Hematopoietic multipotent progenitor cell (in vitro differentiated cells): ENCODE measurements around the gene EZR. TPM values are rescaled to one million over a fixed set of nuclear protein-coding genes. Genes with fewer than 3 reads are reported as not detected.

Experiments used
- DNase-seq, 3 donors: peaks; one replicate each; pipeline ENCODE4 v3.0.0-alpha.2; 2011 to 2015; ENCODE audit warnings: low read depth in 2 of 3, low spot score in 2 of 3
- total RNA-seq: library from RNA; depleted of rRNA; stranded (reverse); fragments of >200 nt; gene quantifications from one replicate; pipeline ENCODE4 v1.2.3, GENCODE V29; 2012

Gene EZR
- total RNA-seq, 1 donor = 80.8 TPM

- DNase-seq = no peak
Observed at GRCh38 chr6:158780246-158780884, 38.8 kb downstream of the EZR start.

GRCh38 chr6:158778005-158778527 is 41.1 kb downstream of the EZR start:
- no peak for DNase-seq

DNA sequence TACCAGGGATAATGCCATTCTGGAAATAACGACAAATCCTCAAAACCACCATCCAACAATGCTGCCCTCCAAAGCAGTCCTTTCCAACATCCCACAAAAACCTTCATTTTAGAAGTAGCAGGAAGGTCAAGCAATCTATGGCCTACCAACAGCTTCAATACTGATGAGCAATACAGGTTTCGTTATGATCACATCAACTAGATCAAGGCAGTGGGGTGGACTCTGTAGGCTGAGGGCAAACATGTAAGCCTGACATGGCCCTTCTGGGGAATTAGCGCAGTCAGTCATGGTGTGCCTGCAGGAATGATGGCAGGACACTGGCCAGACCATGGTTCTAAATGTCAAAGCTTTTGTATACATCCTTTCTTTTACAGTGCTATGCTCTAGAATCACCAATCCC is 41.7 kb downstream of the EZR start:
- DNase-seq = no peak

DNA sequence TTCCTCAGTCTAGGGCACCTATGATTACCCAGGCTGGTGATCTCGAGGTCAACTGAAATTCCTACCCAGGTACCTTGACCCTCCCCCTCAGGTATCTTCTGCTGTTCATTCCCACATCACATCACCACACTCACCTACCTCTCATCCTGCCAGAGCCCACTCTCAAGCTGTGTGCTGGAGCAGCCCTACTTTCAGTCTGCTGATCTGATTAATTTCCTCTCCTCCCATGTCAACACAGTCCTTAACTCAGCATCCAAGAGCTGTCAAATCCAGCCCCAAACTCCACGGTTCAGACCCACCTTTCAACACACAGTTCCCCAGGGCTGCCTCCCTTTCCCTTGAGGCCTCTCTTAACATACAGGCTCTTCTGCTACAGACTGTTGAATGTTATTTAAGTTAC is 42.4 kb downstream of the EZR start:
- no peak for DNase-seq

DNA sequence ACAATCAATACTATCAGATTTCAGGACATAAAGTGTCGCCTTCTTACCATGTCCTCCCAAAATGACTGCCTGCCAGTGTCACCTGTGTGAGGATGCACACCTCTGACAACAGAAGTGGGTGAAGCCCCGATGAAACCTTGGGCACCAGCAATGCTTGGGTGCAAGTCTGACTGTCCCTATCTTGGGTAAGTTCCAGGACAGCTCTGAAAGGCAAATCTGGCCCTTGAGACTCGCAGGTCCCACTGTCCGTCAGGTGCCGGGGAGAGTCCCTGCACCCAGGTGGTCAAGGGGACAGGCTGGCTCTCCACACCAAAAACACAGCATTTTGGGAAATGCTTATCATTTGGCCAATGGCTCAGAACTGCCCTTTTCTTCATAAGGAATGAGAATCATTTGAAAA is 43.3 kb downstream of the EZR start:
- no peak for DNase-seq

DNA sequence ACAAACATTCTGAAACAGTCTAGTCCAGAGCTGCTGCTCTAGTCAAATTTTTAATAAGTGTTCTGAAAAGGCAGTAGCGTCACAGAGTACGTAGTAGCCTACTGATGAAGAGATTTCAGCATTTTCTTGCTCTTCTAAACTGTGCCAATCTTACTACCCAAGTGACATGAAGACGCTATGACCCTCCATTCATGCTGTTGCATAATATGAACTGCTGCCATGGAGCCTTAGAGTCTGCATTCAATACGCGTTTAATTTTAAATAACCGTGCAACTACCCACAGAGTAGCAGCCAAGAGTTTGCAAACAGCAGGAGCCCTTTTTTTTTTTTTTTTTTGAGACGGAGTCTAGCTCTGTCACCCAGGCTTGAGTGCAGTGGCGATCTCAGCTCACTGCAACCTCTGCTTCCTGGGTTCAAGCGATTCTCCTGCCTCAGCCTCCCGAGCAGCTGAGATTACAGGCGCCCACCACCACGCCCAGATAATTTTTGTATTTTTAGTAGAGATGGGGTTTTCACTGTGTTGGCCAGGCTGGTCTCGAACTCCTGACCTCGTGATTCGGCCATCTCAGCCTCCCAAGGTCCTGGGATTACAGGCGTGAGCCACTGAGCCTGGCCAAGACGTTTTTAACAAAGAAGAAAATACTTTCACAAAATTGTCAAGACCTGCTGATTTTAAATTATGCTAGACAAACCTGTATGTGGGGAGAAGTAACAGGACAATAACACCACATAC is 44.3 kb downstream of the EZR start:
- no peak for DNase-seq

DNA sequence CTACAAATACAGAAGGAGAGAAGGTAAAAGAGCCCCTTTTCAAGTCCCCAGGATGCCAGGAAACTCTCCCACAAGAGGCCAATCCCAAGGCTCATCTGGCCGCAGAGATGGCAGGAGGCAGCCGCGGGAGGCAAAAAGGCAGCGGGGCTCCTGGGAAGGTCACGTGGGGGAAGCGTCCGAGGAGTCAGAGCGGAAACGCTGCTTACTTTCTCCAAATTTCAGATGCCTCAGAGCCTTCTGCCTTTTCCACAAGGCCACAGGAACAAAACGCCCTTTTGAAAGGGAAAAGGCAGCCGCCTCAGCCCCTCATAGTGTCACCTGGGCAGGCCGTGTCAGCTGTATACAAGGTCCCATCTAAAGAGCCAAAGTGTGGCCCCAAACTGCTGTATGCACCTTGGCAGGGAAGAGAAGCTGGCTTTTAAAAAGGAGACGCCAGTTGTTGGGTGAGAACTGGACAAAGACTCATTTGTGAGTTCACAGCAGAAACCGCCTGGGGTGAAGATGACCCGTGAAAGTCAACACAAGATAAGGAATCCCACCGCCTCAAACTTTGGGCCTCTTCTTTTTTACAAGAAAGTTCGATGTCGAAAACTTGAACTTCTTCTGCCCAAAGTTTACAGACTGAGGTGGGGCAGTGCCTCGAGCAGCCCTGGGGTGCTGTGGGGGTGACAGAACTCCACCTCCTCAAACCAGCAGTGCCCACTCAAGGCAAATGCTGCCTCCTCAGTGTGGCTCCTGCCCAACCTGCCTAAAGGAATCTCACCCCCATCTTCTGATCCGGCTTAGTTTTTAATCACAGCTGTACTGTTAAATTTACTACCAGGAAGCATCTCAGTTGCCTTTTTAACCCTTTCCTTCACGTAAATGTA is 45.4 kb downstream of the EZR start:
- DNase-seq = no peak

- no peak for DNase-seq
Observed at GRCh38 chr6:158772851-158773371, 46.3 kb downstream of the EZR start.

DNA sequence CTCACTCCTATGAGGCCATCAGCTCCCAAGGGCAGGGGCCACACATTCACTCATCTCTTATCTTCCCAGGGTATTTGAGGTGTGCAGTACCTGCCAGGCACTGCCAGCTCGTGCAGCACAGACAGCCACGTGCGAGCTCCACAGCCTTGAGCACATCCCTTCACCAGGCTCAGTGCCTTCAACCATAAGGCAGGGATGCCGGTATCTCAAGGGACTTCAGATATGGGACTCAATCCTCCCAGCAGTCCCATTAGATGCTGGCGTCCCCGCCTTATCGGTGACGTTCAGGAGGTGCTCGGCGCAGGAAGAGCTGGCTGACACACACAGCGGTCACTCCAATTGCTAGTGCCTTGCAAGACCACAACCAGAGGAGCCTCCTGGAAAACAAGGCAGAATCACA is 47.0 kb downstream of the EZR start:
- DNase-seq = no peak

DNA sequence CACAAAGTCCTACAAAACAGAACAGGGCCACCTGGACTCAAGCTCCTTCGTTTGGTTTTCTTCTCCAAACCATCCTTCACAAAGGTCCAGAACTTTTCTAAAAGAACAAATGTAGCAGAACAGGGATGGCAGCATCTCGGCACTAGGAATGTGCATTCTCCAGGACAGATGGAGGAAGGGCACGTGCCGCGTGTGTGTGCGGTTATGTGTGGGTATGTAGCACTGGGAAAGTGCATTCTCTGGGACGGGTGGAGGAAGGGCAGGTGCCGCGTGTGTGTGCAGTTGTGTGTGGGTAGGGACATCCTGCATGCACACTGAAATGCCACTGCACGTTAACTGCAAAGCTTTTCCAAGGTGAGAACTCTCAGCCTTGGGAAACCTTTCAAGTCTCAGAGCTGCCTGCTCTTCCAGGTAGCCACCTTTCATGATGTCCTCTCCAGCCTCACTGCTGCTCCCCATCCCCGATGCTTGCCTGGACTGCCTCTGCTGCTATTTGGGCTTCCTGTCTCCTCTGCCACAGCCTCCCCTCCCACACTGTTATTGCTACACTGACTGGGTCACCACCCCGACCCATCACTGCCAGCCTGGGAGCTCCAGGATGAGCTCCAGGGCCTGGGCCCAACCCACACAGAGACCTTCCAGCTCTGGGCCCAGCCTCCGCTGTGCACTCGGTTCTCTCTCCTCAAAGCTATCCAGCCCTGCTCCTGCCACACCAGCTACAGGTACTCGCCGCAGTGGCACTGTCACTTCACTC is 47.6 kb downstream of the EZR start:
- no peak for DNase-seq

GRCh38 chr6:158770533-158771330 is 48.4 kb downstream of the EZR start:
- DNase-seq = no peak

DNA sequence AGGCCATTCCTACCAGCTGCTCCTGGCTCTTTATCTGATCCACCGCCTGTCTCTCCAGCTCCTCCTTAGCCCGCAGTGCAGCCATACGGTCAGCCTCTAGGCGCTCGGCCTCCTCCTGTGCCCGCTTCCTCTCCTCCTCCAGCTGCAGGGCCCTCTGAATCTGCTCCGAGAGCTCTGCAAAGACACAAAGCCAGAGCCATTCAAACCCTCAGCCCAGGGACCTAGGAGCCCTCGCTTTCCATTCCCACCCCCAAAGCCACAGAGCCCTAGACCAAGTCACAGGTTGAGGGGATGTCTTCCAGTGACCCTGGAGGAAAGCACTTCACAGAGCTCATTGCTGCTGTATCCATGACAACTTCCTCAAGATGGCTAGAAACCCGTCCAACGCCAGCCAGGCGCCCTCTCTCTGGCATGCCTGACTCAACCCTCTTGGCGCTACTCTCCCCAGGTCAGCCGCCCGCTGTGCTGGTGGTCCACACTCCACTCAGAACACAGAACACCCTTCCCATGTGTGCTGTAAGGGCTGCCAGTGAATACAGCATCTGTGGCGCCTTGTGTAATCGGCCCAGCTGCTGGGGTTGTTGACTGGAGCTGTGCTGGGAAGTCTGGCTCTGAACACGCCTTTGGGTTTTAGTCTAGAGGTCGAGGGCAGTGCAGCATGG is 49.3 kb downstream of the EZR start:
- no peak for DNase-seq

- no peak for DNase-seq
Observed at GRCh38 chr6:158769234-158769770, 49.9 kb downstream of the EZR start.

GRCh38 chr6:158768436-158768835 is 50.7 kb downstream of the EZR start:
- no peak for DNase-seq

- DNase-seq = no peak
Observed at GRCh38 chr6:158767709-158768108, 51.5 kb downstream of the EZR start.

DNA sequence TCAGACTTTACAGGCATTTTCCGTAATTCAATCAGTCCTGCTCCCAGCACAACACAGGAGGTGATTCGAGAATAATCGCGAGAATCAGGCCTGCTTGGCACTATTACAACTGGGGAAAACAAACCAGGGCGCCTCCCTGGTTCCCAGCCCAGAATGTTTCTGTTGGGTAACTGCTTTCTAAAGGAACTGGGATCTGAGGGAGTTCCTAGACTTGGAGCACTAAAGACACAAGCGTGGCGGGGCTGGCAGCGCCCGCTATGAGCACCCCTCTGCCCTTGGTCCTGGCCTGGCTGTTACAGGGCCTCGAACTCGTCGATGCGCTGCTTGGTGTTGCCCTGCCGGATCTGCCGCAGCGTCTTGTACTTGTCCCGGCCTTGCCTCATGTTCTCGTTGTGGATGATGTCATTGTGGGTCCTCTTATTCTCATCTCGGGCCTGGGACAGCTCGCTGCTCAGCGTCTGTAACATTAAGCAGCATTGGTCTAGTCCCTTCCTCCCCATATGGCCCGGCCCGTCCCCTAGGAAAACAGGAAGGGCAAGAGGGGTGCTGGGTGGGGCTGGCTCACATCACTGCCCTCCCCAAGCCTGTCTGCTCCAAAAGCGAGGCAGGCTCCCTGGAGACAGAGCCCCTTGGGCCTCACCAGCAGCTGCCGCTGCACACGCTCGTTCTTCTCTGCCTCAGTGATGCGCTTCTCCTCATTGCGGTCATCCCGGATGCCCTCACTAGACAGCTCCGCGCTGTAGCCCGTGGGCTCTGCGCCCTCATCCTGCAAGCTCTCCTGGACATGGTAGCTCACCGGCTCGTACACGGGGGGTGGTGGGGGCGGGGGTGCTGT is 52.3 kb downstream of the EZR start:
- no peak for DNase-seq

DNA sequence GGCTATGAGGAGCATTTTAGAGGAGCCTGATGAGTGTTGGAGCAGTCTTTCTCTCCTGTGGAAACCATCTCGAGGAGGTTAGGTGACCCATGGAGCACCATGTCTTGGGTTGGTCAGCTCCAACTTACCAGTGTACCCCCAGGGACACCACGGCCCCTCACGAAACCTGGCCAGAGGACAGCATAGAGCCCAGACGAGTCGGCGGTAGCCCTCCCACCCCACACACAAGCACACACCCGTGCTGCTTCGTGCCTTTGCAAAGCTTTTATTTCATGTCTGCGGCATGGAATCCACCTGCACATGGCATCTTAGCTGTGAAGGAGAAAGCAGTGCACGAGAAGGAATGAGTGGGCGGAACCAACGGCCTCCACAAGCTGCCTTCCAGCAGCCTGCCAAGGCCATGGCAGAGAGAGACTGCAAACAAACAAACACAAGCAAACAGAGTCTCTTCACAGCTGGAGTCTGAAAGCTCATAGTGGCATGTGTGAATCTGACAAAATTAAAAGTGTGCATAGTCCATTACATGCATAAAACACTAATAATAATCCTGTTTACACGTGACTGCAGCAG is 53.6 kb downstream of the EZR start:
- DNase-seq = no peak

- DNase-seq = no peak
Observed at GRCh38 chr6:158764926-158765325, 54.2 kb downstream of the EZR start.
